GM20000 (cell line): ENCODE measurements around the gene NR1D2.

Experiments used
- DNase-seq: peaks from one replicate; pipeline ENCODE4 v3.0.0; 2012; ENCODE audit warnings: low spot score
- TF ChIP-seq, protein P1 (sequence below): IDR thresholded peaks from 2 replicates; pipeline ENCODE4 v1.5.1; 2012; ENCODE audit warnings: mild to moderate bottlenecking, control low read depth; ENCODE audit errors: extremely low read depth, missing control alignments

NR1D2 gene

GRCh38 chr3:23920151-23920655, 24.9 kb upstream of the NR1D2 start:
- TF ChIP-seq, protein P1, sequence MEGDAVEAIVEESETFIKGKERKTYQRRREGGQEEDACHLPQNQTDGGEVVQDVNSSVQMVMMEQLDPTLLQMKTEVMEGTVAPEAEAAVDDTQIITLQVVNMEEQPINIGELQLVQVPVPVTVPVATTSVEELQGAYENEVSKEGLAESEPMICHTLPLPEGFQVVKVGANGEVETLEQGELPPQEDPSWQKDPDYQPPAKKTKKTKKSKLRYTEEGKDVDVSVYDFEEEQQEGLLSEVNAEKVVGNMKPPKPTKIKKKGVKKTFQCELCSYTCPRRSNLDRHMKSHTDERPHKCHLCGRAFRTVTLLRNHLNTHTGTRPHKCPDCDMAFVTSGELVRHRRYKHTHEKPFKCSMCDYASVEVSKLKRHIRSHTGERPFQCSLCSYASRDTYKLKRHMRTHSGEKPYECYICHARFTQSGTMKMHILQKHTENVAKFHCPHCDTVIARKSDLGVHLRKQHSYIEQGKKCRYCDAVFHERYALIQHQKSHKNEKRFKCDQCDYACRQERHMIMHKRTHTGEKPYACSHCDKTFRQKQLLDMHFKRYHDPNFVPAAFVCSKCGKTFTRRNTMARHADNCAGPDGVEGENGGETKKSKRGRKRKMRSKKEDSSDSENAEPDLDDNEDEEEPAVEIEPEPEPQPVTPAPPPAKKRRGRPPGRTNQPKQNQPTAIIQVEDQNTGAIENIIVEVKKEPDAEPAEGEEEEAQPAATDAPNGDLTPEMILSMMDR, result no peak
- DNase-seq, result no peak

GRCh38 chr3:23921052-23921511, 24.0 kb upstream of the NR1D2 start:
- no peak for DNase-seq
- TF ChIP-seq, protein P1, result no peak

GRCh38 chr3:23923786-23924185, 21.3 kb upstream of the NR1D2 start:
- no peak for DNase-seq
- TF ChIP-seq, protein P1, result no peak

DNA sequence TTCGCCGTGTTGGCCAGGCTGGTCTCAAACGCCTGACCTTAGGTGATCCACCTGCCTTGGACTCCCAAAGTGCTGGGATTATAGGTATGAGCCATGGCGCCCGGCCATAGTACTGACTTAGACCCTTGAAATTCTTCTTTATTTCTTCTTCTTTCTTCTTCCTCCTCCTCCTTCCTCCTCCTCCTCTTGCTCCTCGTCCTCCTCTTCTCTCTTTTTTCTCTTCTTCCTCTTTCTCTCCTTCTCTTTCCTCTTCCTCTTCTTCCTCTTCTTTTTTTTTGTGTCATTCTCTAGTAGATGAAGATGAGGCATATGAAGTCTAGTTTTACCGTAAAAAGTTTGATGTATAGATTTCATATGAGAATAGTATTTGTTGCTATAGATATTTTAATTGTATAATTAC, 18.8 kb upstream of the NR1D2 start:
- no peak for DNase-seq
- TF ChIP-seq, protein P1, result no peak

DNA sequence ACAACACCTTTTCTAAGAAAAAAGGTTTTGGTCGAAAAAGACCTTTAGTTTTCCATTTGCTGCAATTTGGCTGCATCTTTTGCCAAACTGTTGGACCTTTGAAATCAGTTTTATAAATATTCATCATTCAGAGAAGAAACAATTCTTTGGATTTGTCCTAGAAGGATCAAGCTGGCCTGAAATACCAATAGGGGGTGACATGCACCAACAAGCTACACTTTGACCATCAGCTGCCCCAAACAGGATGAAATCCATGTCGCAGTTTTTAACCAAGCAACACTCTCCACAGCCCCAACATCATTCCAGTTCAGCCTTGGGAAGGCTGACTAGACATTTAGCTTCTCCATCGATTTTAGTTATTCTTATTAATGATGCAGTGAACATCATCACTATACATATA, 18.4 kb upstream of the NR1D2 start:
- no peak for DNase-seq

DNA sequence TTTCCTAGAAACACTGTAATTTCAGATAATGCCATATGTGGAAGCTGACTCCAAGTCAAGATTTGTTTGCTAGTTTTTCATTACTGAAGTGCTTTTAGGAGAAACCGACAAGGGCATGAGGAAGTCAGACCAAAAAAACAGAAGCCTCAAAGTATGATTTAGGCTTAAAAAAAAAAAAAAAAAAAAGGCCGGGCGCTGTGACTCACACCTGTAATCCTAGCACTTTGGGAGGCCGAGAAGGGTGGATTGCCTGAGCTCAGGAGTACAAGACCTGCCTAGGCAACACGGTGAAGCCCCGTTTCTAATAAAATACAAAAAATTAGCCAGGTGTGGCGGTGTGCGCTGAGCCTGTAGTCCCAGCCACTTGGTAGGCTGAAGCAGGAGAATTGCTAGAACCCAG, 16.6 kb upstream of the NR1D2 start:
- TF ChIP-seq, protein P1, result no peak
- no peak for DNase-seq

More for the DNA sequence above, 18.4 kb upstream of the NR1D2 start:
- TF ChIP-seq, protein P1, result no peak

- TF ChIP-seq, protein P1, result no peak
- no peak for DNase-seq
These were observed 13.5 kb upstream of the NR1D2 start for GRCh38 chr3:23931597-23931996.
